Sigmoid colon (tissue), 7 donors: ENCODE measurements around the gene UPK3A. TPM values are rescaled to one million over a fixed set of nuclear protein-coding genes. Genes with fewer than 3 reads are reported as not detected.
A peak's percentile ranks its signal among the peaks of the same experiment; 100 is the strongest.
"Not testable (repeated sequence)": the region's sequence is repeated elsewhere in the genome, so short reads cannot be mapped to it uniquely, and the experiment has no call there.

Experiments used
- DNase-seq: peaks from one replicate; pipeline ENCODE4 v3.0.0-alpha.2; 2019
- H3K27ac ChIP-seq, 4 donors: fragments of 200-600 bp; sonication (generic); one replicate each; pipeline ENCODE4 v1.5.1; 2016 to 2019; ENCODE audit warnings: mild to moderate bottlenecking in 1 of 4
- H3K27me3 ChIP-seq, 3 donors: fragments of 200-600 bp; sonication (generic); one replicate each; pipeline ENCODE4 v1.5.1; 2019; ENCODE audit warnings: mild to moderate bottlenecking in 1 of 3
- H3K36me3 ChIP-seq, 4 donors: fragments of 200-600 bp; sonication (generic); one replicate each; pipeline ENCODE4 v1.5.1; 2016 to 2019
- H3K4me1 ChIP-seq, 4 donors: fragments of 200-600 bp; sonication (generic); one replicate each; pipeline ENCODE4 v1.5.1; 2017 to 2019
- H3K4me3 ChIP-seq, 4 donors: fragments of 200-600 bp; sonication (generic); one replicate each; pipeline ENCODE4 v1.5.1; 2017 to 2019; ENCODE audit warnings: mild to moderate bottlenecking in 2 of 4, moderate library complexity in 1 of 4
- H3K9me3 ChIP-seq, 4 donors: fragments of 200-600 bp in 3 of 4; sonication (generic) in 3 of 4; one replicate each; pipeline versions ENCODE4 v1.5.1 to v1.6.1; 2013 to 2019
- CTCF ChIP-seq, 4 experiments: fragments of 450-650 bp in 3 of 4; fragments of 200-600 bp in 1 of 4; IDR thresholded peaks; one replicate each; pipeline ENCODE4 v1.5.1; 2016 to 2019; ENCODE audit warnings: antibody characterized with exemption in 4 of 4, mild to moderate bottlenecking in 3 of 4, moderate library complexity in 2 of 4
- EP300 ChIP-seq, 4 donors: sonication (generic); formaldehyde crosslinking; IDR thresholded peaks; one replicate each; pipeline ENCODE4 v1.6.1; 2017; ENCODE audit warnings: antibody characterized with exemption in 4 of 4
- POLR2A ChIP-seq, 2 donors: fragments of 450-650 bp; IDR thresholded peaks; one replicate each; pipeline ENCODE4 v1.6.1; 2016; ENCODE audit warnings: antibody characterized with exemption in 2 of 2, mild to moderate bottlenecking in 2 of 2, moderate library complexity in 2 of 2
- POLR2AphosphoS5 ChIP-seq, 4 donors: sonication (generic); formaldehyde crosslinking; IDR thresholded peaks; one replicate each; pipeline ENCODE4 v1.6.1; 2017; ENCODE audit warnings: antibody characterized with exemption in 4 of 4
- WGBS, 2 donors: extraction: QIAGEN DNeasy Blood & Tissue Kit; methylation state at CpG; one replicate each; pipeline ENCODE4 v1.1.7; 2013; 5-methylcytosine and 5-hydroxymethylcytosine counted together
- intact Hi-C: fragments of 100-400 bp; cut with DNase I; formaldehyde crosslinking; loops from one replicate; pipeline ENCODE4 v1.15.1; 2023
- polyA plus RNA-seq, 3 donors: library from polyadenylated mRNA; stranded (reverse); fragments of 200-250 nt; gene quantifications; one replicate each; pipeline ENCODE4 v1.2.3, GENCODE V29; 2013
- total RNA-seq, 4 donors: library from RNA; depleted of rRNA; stranded (reverse); fragments of >200 nt; gene quantifications; one replicate each; pipeline ENCODE4 v1.1.0, GENCODE V29; 2016
- donor health status: healthy with polysubstance abuse.
- donor health status: Bipolar disorder and iron deficiency.
- donor health status: healthy.

The UPK3A gene
- total and polyA plus RNA-seq, 7 donors = 0.98 TPM; not detected in 6

- Histone ChIP-seq H3K9me3 (no peaks in the 10 kb centered on the region), H3K4me3 (no peak overlapping the region), H3K4me1 (peaks cover 0 to 32% (median 28%) of the 10 kb centered on the region in 4 donors), H3K27me3 (no peaks in the 10 kb centered on the region), H3K36me3 (peaks cover 20 to 33% (median 27%) of the 10 kb centered on the region in 4 donors), H3K27ac (no peak overlapping the region)
- TF ChIP-seq POLR2A (IDR thresholded peaks at IDR 0.05) (no peak), CTCF (IDR thresholded peaks at IDR 0.05) (no peak), POLR2AphosphoS5 (IDR thresholded peaks at IDR 0.05) (no peak), EP300 (IDR thresholded peaks at IDR 0.05) (no peak)
- intact Hi-C loops = no loop called here
- WGBS, 2 donors = 80 to 93% methylated on average over 12 of the region's 12 CpGs
- DNase-seq = no peak
These were observed 37.1 kb downstream of the UPK3A start for GRCh38 chr22:45321827-45322226.

GRCh38 chr22:45322873-45323525, 38.2 kb downstream of the UPK3A start:
- Histone ChIP-seq H3K27me3 (no peaks in the 10 kb centered on the region), H3K9me3 (no peaks in the 10 kb centered on the region), H3K36me3 (peaks cover 20 to 43% (median 27%) of the 10 kb centered on the region in 4 donors), H3K4me3 (no peak overlapping the region), H3K4me1 (peaks cover 0 to 23% (median 19%) of the 10 kb centered on the region in 4 donors), H3K27ac (no peak overlapping the region)
- intact Hi-C loops = no loop called here
- TF ChIP-seq EP300 (IDR thresholded peaks at IDR 0.05) (no peak), POLR2AphosphoS5 (IDR thresholded peaks at IDR 0.05) (no peak), CTCF (IDR thresholded peaks at IDR 0.05) (no peak), POLR2A (IDR thresholded peaks at IDR 0.05) (no peak)
- WGBS, 2 donors = 92 to 94% methylated on average over 24 of the region's 24 CpGs
- no peak for DNase-seq

- TF ChIP-seq EP300 (IDR thresholded peaks at IDR 0.05) (no peak), POLR2AphosphoS5 (IDR thresholded peaks at IDR 0.05) (no peak), POLR2A (IDR thresholded peaks at IDR 0.05) (no peak)
- H3K4me3 ChIP-seq = no peak overlapping the region
- H3K4me1 ChIP-seq = peaks cover 0 to 16% (median 14%) of the 10 kb centered on the region in 4 donors
- H3K27me3 ChIP-seq = no peaks in the 10 kb centered on the region
- H3K27ac ChIP-seq = no peak overlapping the region
- no peak for DNase-seq
- intact Hi-C loops = no loop called here
- no peaks in the 10 kb centered on the region for H3K9me3 ChIP-seq
- peaks cover 20 to 43% (median 27%) of the 10 kb centered on the region in 4 donors for H3K36me3 ChIP-seq
- WGBS, 2 donors = 85 to 92% methylated on average over 7 of the region's 7 CpGs
These were observed 38.9 kb downstream of the UPK3A start for GRCh38 chr22:45323695-45324094.

- Histone ChIP-seq H3K4me1 (peaks cover 0 to 15% (median 13%) of the 10 kb centered on the region in 4 donors), H3K4me3 (no peak overlapping the region), H3K36me3 (peaks cover 20 to 43% (median 27%) of the 10 kb centered on the region in 4 donors), H3K9me3 (no peaks in the 10 kb centered on the region), H3K27ac (no peak overlapping the region), H3K27me3 (no peaks in the 10 kb centered on the region)
- WGBS, 2 donors = 94 to 95% methylated on average over 12 of the region's 12 CpGs
- DNase-seq = no peak
- intact Hi-C loops = no loop called here
- no peak for TF ChIP-seq POLR2AphosphoS5 (IDR thresholded peaks at IDR 0.05)
- TF ChIP-seq POLR2A (IDR thresholded peaks at IDR 0.05) = no peak
- TF ChIP-seq CTCF (IDR thresholded peaks at IDR 0.05) = no peak
- no peak for TF ChIP-seq EP300 (IDR thresholded peaks at IDR 0.05)
These were observed 39.6 kb downstream of the UPK3A start for GRCh38 chr22:45324311-45324711.

- Histone ChIP-seq H3K27ac (peak overlapping the region in 1 of 4 donors; percentile 65), H3K4me1 (peaks cover 0 to 15% (median 10%) of the 10 kb centered on the region in 4 donors), H3K36me3 (peaks cover 13 to 64% (median 24%) of the 10 kb centered on the region in 4 donors)
- DNase-seq, H3K4me3 ChIP-seq, H3K9me3 ChIP-seq, H3K27me3 ChIP-seq, intact Hi-C loops: not testable (repeated sequence)
- 89 to 91% methylated on average over 7 of the region's 8 CpGs for WGBS, 2 donors
These were observed 43.5 kb downstream of the UPK3A start for GRCh38 chr22:45328261-45328660.
